IgD-negative memory B cell (primary cell): ENCODE data around the gene ASPRV1. TPM values are rescaled to one million over a fixed set of nuclear protein-coding genes. Genes with fewer than 3 reads are reported as not detected.
"Not testable (repeated sequence)": the region's sequence is repeated elsewhere in the genome, so short reads cannot be mapped to it uniquely, and the experiment has no call there.

Experiments used
- H3K27ac Mint-ChIP-seq, 3 donors: one replicate each; pipeline ENCODE4 v1.8.0; 2020 to 2022; ENCODE audit warnings: mild to moderate bottlenecking in 3 of 3, mixed read lengths in 3 of 3, moderate library complexity in 1 of 3
- H3K27me3 Mint-ChIP-seq: one replicate; pipeline ENCODE4 v1.8.0; 2021; ENCODE audit warnings: mixed read lengths
- H3K36me3 Mint-ChIP-seq: one replicate; pipeline ENCODE4 v1.8.0; 2020; ENCODE audit warnings: mild to moderate bottlenecking, mixed read lengths
- H3K4me1 Mint-ChIP-seq, 3 donors: one replicate each; pipeline ENCODE4 v1.8.0; 2020 to 2022; ENCODE audit warnings: mixed read lengths in 3 of 3, mild to moderate bottlenecking in 1 of 3
- H3K4me3 Mint-ChIP-seq, 4 donors: one replicate each; pipeline ENCODE4 v1.8.0; 2020 to 2022; ENCODE audit warnings: mild to moderate bottlenecking in 4 of 4, mixed read lengths in 4 of 4, moderate library complexity in 3 of 4
- H3K9me3 Mint-ChIP-seq, 3 donors: one replicate each; pipeline ENCODE4 v1.8.0; 2020 to 2021; ENCODE audit warnings: mixed read lengths in 3 of 3, mild to moderate bottlenecking in 1 of 3
- polyA plus RNA-seq: library from polyadenylated mRNA; unstranded; fragments of 300-500 nt; fragmentation: Illumina TruSeq; gene quantifications from one replicate; pipeline ENCODE4 v1.2.3, GENCODE V29; 2021

ASPRV1 gene
- 0.35 TPM for polyA plus RNA-seq

DNA sequence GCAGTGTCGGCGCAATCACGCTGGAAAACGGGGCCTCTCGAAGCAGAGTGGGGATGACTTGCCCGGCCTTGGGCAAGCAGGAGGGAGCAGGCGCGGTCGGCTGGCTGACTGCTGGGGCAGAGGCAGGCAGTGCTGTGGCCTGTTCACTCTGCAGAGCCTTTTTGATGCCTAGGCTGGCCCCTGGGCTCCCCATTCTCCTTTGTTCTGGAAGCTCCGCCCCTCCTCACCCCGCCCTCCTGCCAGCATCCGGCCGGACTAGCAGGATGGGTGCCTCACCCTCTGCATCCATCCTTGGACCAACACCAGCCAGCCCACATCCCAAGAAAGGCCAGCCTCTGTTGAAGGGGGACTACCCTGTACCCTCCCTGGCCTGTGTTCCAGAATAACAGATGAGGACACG, at the start of gene ASPRV1:
ASPRV1 (minus strand) TSS at position 136 of the 400 bp plus-strand sequence. CDS start 195 bp downstream, outside the sequence.
- Mint-ChIP-seq H3K4me1 (peaks cover 0 to 2% (median 0%) of the 10 kb centered on the region in 3 donors), H3K9me3 (no peaks in the 10 kb centered on the region), H3K4me3 (no peak within 1 kb of the TSS), H3K27me3 (peaks cover 8% of the 10 kb centered on the region), H3K36me3 (no peaks in the 10 kb centered on the region), H3K27ac (no peak within 1 kb of the TSS)

DNA sequence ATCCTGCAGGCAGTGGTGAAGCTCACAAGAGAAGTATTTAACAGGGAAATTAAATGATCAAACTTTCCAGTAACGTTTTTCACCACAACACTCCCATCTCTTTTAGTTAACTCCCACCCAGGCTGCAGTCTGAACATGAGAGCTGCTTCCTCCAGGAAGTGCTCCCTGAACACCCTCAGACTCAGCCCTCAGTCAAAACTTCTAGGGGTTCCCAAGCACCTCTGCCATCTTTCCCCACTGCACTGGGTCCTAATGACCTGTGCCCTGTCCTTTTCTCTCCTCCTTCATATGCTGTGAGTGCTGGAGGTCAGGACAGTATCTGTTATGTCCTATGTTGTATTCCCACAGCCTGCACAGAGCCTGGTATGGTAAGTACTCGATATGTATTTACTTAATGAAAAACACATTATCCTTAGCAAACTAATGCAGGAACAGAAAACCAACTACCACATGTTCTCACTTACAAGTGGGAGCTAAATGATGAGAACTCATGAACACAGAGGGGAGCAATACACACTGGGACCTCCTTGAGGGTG, 49.2 kb upstream of the ASPRV1 start:
- Mint-ChIP-seq H3K27me3 (no peaks in the 10 kb centered on the region), H3K4me1 (peaks cover 5 to 13% (median 6%) of the 10 kb centered on the region in 3 donors), H3K9me3 (no peaks in the 10 kb centered on the region), H3K4me3 (peak overlapping the region in 1 of 4 donors; percentile 13), H3K36me3 (peaks cover 12% of the 10 kb centered on the region), H3K27ac (peak overlapping the region in 1 of 3 donors; percentile 3)

DNA sequence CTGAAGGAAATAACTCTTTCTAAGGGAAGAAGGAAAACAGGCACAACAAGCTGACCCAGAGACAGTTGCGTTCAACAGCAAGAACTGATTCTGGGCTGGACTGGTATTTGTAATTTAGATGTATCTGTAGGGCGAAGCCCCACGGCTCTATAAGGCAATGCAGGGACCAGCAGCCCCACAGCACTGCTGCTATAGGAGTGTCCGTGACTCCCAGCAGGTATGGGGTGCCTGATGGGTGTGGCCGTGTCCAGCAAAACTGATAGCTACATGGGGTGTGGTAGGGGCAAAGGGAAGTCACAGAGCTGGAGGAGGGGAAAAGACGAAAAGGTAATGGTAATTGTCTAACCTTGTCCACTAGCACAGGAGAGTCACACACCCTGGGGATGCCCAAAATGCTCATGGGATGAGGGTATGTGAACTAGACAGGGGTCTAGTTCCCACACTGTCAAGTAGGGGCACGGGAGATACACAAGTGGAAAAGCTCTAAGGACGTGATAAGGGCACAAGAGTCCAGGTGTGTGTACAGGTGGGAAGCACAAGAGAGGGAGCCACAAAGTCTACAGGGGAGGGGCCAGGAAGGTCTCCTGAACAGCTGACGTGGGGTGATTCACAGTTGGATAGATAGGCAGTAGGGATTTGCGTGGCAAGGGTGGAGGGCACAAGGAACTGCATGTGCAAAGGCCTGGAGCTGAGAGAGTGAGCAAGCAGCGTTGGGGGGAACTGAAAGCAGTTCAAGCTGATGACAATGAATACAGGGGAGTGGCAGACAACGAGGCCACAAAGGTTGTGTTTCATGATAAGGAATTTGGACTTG, 48.5 kb upstream of the ASPRV1 start:
- Mint-ChIP-seq H3K27me3 (no peaks in the 10 kb centered on the region), H3K9me3 (no peaks in the 10 kb centered on the region), H3K4me1 (peaks cover 5 to 12% (median 5%) of the 10 kb centered on the region in 3 donors), H3K4me3 (peak overlapping the region in 2 of 4 donors; percentile 3 to 46), H3K27ac (peak overlapping the region in 1 of 3 donors; percentile 3), H3K36me3 (peaks cover 7% of the 10 kb centered on the region)

DNA sequence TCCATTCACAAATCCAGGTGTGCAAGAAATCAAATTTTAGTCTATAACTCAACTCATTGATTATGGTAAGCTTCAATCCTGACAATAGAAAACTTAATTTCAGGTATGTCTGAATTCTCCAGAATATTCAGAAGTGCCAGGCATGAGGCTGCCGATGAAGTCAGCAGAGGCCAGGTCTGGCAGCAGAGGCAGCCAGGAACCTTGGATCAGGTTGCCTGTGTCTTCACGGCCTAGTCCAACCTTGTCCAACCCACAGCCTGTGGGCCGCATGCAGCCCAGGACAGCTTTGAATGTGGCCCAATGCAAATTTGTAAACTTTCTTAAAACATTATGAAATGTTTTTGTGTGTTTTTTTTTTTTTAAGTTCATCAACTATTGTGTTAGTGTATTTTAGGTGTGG, 46.9 kb upstream of the ASPRV1 start:
- peaks cover 4 to 11% (median 5%) of the 10 kb centered on the region in 3 donors for H3K4me1 Mint-ChIP-seq
- no peak overlapping the region for H3K4me3 Mint-ChIP-seq
- H3K9me3 Mint-ChIP-seq: no peaks in the 10 kb centered on the region
- H3K27ac Mint-ChIP-seq: no peak overlapping the region
- no peaks in the 10 kb centered on the region for H3K27me3 Mint-ChIP-seq
- H3K36me3 Mint-ChIP-seq: peaks cover 6% of the 10 kb centered on the region

DNA sequence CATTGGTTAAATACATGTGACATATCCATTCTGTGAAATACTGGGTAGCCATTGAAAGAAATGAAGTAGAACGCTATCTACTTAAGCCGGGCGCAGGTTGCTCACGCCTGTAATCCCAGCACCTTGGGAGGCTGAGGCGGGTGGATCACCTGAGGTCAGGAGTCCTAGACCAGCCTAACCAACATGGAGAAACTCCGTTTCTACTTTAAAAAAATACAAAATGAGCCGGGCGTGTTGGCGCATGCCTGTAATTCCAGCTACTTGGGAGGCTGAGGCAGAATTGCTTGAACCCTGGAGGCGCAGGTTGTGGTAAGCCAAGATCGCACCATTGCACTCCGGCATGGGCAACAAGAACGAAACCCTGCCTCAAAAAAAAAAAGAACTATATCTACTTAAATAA, 45.7 kb upstream of the ASPRV1 start:
- no peak overlapping the region for H3K4me3 Mint-ChIP-seq
- no peak overlapping the region for H3K27ac Mint-ChIP-seq
- no peaks in the 10 kb centered on the region for H3K9me3 Mint-ChIP-seq
- H3K4me1 Mint-ChIP-seq: peaks cover 5 to 15% (median 5%) of the 10 kb centered on the region in 3 donors
- H3K36me3 Mint-ChIP-seq: peaks cover 6% of the 10 kb centered on the region
- H3K27me3 Mint-ChIP-seq: no peaks in the 10 kb centered on the region

DNA sequence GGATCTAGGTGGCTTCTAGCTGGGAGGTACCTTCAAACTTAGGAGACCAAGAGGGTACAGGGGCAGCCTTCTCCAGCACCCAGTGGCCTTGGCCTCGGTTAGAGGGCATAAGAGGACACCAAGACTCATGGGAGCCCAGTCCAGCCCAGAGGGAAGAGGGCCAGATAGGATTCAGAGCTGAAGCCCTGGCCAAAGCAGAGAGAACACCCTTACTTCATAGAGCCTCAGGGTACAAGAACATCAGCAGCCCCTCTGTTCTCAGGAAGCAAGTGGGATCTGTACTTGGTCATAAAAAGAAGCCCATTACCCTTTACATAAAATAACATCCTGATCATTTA, 45.0 kb upstream of the ASPRV1 start:
- peaks cover 3% of the 10 kb centered on the region for H3K36me3 Mint-ChIP-seq
- no peaks in the 10 kb centered on the region for H3K9me3 Mint-ChIP-seq
- no peak overlapping the region for H3K27ac Mint-ChIP-seq
- no peaks in the 10 kb centered on the region for H3K27me3 Mint-ChIP-seq
- H3K4me1 Mint-ChIP-seq: peaks cover 5 to 15% (median 6%) of the 10 kb centered on the region in 3 donors
- H3K4me3 Mint-ChIP-seq: no peak overlapping the region

DNA sequence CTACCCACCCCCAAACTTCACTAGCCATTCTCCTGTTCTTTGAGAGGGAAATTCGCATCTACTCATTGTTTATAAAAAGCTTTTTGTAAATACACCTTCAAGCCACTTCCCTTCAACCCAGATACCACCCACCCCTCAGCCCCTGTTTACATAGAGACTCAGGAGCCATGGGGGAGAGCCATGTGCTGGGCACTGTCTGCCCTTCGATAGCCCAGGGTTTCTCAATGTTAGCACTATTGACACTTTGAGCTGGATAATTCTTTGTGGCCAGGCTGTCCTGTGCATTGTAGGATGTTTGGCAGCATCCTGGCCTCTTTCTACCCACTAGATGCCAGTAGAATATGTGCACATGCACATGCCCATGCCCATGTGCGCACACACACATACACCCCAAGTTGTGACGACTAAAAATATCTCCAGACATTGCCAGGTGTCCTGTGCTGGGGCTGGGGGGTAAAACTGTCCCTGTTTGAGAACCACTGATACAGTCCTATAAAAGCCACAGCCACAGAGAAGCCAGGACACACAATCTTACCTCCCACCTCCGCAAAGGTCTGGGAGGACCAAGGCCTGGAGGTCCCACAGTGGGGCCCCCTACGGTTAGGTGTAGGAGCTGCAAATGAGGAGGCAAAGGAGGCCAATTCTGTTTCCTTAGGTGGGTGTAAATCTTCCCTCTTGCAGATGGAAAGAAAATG, 44.5 kb upstream of the ASPRV1 start:
- Mint-ChIP-seq H3K4me3 (no peak overlapping the region), H3K9me3 (no peaks in the 10 kb centered on the region), H3K36me3 (peaks cover 2% of the 10 kb centered on the region), H3K27me3 (no peaks in the 10 kb centered on the region), H3K4me1 (peaks cover 5 to 15% (median 6%) of the 10 kb centered on the region in 3 donors), H3K27ac (no peak overlapping the region)

DNA sequence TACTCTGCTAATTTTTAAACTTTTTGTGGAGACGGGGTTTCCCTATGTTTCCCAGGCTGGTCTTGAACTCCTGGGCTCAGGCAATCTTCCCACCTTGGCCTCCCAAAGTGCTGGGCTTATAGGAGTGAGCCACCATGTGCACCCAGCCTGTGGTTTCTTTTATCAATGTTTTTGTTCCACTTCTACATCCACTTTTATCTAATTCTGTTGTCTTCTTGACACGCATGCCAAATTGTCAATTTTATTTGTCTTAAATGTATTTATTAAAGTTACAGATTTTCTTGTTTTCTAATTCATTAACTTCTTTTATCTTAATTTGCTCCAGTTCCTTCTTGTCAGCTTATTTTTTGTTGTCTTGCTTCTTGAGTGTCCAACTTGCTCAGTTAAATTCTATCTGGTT, 43.8 kb upstream of the ASPRV1 start:
- H3K4me1 Mint-ChIP-seq: peaks cover under 1 to 8% (median 4%) of the 10 kb centered on the region in 3 donors
- no peaks in the 10 kb centered on the region for H3K9me3 Mint-ChIP-seq
- no peak overlapping the region for H3K4me3 Mint-ChIP-seq
- H3K36me3 Mint-ChIP-seq: peaks cover 2% of the 10 kb centered on the region
- no peak overlapping the region for H3K27ac Mint-ChIP-seq
- no peaks in the 10 kb centered on the region for H3K27me3 Mint-ChIP-seq

DNA sequence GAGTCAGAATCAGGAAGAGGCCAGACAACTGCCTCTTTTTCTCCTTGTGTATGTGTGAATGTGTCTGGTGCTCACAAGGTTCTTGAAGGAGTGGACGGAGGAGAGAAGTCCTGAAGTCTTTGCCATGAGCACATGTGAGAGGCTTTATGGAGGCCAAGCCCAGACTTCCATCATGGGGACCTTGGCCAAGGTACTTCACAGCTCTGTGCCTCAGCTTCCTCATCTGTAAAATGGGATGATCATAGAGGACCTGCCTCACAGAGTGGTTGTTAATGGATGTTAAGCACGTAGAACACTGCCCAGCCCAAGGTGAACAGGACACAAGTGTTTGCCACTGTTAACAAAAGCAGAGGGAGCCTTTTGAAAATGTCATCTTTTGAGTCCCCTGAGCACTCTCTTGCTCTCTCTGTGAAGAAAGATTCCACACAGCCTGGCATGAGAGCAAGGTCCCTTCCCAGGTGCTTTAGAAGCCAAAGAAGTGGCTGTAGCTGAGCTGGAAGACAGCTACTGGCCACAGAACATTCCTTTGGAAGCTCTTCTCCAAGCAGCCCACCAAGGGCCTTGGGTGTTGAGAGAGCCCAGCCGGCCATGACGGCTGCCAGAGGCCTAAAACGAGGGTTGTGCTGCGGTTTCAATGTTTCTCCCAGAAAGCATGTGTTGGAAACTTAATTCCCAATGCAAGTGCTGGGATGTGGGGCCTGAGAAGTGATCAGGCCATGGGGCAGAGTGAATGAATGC, 41.8 kb upstream of the ASPRV1 start:
- Mint-ChIP-seq H3K27me3 (no peaks in the 10 kb centered on the region), H3K27ac (peak overlapping the region in 1 of 3 donors; percentile 60), H3K36me3 (no peaks in the 10 kb centered on the region), H3K4me3 (no peak overlapping the region), H3K9me3 (no peaks in the 10 kb centered on the region), H3K4me1 (peaks cover 0 to 4% (median 4%) of the 10 kb centered on the region in 3 donors)

DNA sequence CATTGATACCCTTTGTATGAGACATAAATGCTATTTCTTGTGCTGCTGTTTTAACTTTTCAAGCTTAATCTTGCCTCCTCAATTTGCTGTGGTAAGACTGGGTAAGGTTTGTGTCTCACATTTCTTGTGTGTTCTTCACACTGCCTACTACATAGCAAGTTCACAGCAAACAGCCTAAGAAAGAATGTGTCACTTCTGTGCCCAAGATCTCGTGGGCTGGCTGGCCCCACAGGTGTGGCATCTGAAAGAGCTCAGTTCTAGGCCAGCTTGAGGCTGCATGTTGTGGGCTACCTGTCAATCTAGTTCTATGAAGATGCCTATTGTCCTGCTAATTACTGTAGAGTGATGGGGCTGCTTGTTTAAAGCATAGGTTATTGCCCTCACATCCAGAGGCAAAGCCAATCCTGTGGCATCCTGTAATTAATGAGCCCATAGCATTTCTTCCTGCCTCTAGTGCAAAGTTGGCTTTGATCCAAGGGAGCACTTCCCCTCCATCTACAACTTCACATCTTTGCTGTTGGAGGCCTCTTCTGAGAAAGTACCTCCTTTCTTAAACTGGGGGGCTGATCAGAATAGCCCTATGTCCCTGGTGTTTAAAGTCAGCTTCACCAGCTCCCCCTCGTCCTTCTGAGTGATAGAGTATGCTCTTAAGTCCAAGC, 40.9 kb upstream of the ASPRV1 start:
- Mint-ChIP-seq H3K27ac (no peak overlapping the region), H3K4me3 (no peak overlapping the region), H3K36me3 (no peaks in the 10 kb centered on the region), H3K4me1 (peaks cover 0 to 4% (median 4%) of the 10 kb centered on the region in 3 donors), H3K27me3 (no peaks in the 10 kb centered on the region), H3K9me3 (no peaks in the 10 kb centered on the region)

DNA sequence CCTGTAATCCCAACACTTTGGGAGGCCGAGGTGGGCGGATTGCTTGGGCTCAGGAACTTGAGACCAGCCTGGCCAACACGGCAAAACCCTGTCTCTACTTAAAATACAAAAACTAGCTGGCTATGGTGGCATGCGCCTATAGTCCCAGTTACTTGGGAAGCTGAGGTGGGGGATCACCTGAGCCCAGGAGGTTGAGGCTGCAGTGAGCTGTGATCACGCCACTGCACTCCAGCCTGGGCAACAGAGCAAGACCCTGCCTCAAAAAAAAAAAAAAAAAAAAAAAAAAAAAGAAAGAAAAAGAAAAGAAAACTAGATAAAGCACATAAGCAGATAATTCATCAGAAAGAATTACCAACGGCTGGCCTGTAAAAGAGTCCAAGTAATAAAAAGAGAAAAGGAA, 39.1 kb upstream of the ASPRV1 start:
- not testable (repeated sequence) for H3K27ac Mint-ChIP-seq, H3K4me3 Mint-ChIP-seq, H3K9me3 Mint-ChIP-seq, H3K4me1 Mint-ChIP-seq, H3K36me3 Mint-ChIP-seq, H3K27me3 Mint-ChIP-seq

DNA sequence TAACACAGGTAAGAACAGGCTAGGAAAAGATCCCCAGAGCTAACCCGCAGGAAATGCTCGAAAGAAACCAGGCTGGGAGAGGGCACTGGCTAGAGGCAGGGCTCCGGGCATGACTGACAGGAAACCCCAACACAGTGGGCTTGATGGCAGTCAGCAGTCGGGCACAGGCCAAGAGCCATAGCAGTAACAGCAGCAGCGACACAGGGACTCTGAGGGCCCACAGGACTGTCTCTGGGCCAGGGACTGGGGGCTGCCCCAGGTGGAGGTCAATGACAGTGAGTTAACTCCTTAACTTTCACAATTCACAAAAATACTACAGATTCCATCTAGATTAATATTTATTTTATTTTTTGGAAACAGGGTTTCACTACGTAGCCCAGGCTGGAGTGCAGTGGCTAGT, 37.3 kb upstream of the ASPRV1 start:
- Mint-ChIP-seq H3K4me1 (peaks cover 0 to 4% (median 4%) of the 10 kb centered on the region in 3 donors), H3K4me3 (no peak overlapping the region), H3K36me3 (peaks cover 10% of the 10 kb centered on the region), H3K27me3 (no peaks in the 10 kb centered on the region), H3K27ac (no peak overlapping the region), H3K9me3 (no peaks in the 10 kb centered on the region)

DNA sequence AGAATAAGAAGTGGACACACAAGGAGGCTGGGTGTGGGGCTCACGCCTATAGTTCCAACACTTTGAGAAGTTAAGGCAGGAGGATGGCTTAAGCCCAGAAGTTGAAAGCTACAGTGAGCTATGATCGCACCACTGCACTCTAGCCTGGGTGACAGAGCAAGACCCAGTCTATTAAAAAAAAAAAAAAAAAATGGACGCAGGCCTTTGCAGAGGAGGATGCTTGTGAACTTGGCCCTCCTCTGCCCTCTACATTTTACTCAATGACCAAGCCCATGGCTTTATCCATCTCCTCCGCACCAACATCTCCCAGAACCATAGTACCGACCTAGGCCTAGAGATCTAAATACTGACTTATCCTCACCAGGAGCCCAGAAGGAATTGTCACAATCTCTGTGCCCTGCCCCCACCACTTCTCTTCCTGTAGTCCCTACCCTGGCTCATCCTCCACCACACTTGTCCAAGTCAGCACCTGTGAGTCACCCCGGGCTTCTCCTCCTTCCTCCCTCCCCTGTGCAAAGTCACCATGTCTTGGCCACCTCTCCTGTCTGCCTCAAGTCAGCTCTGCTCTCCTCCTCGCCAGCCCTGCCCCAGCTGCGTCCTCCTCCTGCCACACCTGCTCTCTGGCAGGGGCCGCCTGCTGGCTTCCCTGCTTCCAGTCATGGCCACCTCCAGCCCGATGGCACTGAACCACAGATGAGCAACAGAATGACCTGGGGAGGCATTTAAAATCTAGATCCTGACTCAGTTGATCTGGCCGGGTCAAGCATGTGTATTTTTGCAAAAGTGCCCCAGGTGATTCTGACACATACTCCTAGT, 35.8 kb upstream of the ASPRV1 start:
- Mint-ChIP-seq H3K4me1 (peaks cover 0 to 3% (median under 1%) of the 10 kb centered on the region in 3 donors), H3K27ac (peak overlapping the region in 1 of 3 donors; percentile 10), H3K4me3 (no peak overlapping the region), H3K9me3 (no peaks in the 10 kb centered on the region), H3K36me3 (peaks cover 10% of the 10 kb centered on the region), H3K27me3 (peaks cover 1% of the 10 kb centered on the region)

DNA sequence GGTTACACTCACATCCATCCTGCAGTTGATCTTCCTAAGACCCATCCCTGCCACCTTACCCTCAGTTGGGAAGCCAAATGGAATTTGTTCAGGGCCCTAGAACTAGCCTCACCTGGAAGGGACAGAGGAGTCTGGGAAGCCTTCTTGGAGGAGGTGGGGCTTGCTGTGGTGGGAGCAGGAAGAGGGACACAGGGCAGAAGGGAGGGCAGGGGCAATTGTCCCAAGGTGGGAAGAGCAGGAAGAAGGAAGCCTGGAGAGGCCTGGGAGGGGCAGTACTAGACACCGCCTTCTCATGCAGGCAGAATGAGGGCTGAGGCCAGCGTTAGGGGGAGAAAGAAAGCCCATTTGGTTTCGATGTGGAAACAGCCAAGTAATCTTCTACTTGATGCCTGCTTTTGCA, 34.1 kb upstream of the ASPRV1 start:
- no peak overlapping the region for H3K4me3 Mint-ChIP-seq
- H3K27me3 Mint-ChIP-seq: peaks cover 1% of the 10 kb centered on the region
- no peak overlapping the region for H3K27ac Mint-ChIP-seq
- H3K9me3 Mint-ChIP-seq: no peaks in the 10 kb centered on the region
- peaks cover 20% of the 10 kb centered on the region for H3K36me3 Mint-ChIP-seq
- H3K4me1 Mint-ChIP-seq: no peaks in the 10 kb centered on the region
